GM23338 (cell line): ENCODE results near the gene PYGB. TPM values are rescaled to one million over a fixed set of nuclear protein-coding genes. Genes with fewer than 3 reads are reported as not detected.
A peak's percentile ranks its signal among the peaks of the same experiment; 100 is the strongest.

Source experiments
- ATAC-seq: fragments of 200-7000 bp; cut with Tn5 transposase; 3 replicates; pipeline ENCODE4 v1.9.1; 2020
- DNase-seq: peaks from one replicate; pipeline ENCODE4 v3.0.0-alpha.2; 2015; ENCODE audit warnings: low spot score
- H2AFZ ChIP-seq: fragments of 200-600 bp; sonication (generic); 2 replicates; pipeline ENCODE4 v1.8.0; 2016; ENCODE audit warnings: antibody characterized with exemption, mild to moderate bottlenecking, moderate library complexity
- H3F3A ChIP-seq: fragments of 200-600 bp; sonication (generic); replicated peaks from 2 replicates; pipeline ENCODE4 v1.8.0; 2017; ENCODE audit warnings: antibody characterized with exemption, mixed run types, low read depth
- H3K27ac ChIP-seq: fragments of 200-600 bp; sonication (generic); 2 replicates; pipeline ENCODE4 v1.6.1; 2016; ENCODE audit warnings: low read depth
- H3K27me3 ChIP-seq: fragments of 200-600 bp; sonication (generic); 2 replicates; pipeline ENCODE4 v1.8.0; 2016; ENCODE audit warnings: mild to moderate bottlenecking, mixed run types, moderate library complexity; ENCODE audit not compliant: insufficient read depth
- H3K36me3 ChIP-seq: fragments of 200-600 bp; sonication (generic); 2 replicates; pipeline ENCODE4 v1.8.0; 2016; ENCODE audit warnings: mild to moderate bottlenecking; ENCODE audit not compliant: insufficient read depth
- H3K4me1 ChIP-seq: fragments of 200-600 bp; sonication (generic); 2 replicates; pipeline ENCODE4 v1.8.0; 2016; ENCODE audit warnings: mild to moderate bottlenecking, moderate library complexity; ENCODE audit not compliant: insufficient read depth
- H3K4me2 ChIP-seq: fragments of 200-600 bp; sonication (generic); 2 replicates; pipeline ENCODE4 v1.7.1; 2017; ENCODE audit warnings: mixed run types
- H3K4me3 ChIP-seq: fragments of 200-600 bp; sonication (generic); 2 replicates; pipeline ENCODE4 v1.6.1; 2016; ENCODE audit warnings: mixed run types
- H3K79me2 ChIP-seq: fragments of 200-600 bp; sonication (generic); replicated peaks from 2 replicates; pipeline ENCODE4 v1.8.0; 2017; ENCODE audit warnings: mild to moderate bottlenecking; ENCODE audit not compliant: insufficient read depth
- H3K9me2 ChIP-seq: fragments of 200-600 bp; sonication (generic); 2 replicates; pipeline ENCODE4 v1.8.0; 2017; ENCODE audit not compliant: insufficient read depth
- H4K20me1 ChIP-seq: fragments of 200-600 bp; sonication (generic); replicated peaks from 2 replicates; pipeline ENCODE4 v1.8.0; 2017; ENCODE audit warnings: mild to moderate bottlenecking; ENCODE audit not compliant: insufficient read depth
- H3K27ac Mint-ChIP-seq: 2 replicates; pipeline ENCODE4 v1.8.0; 2020; ENCODE audit warnings: inconsistent platforms, mild to moderate bottlenecking, moderate library complexity, mixed read lengths
- H3K27me3 Mint-ChIP-seq: 3 replicates; pipeline ENCODE4 v1.8.0; 2022; ENCODE audit warnings: low read depth, mild to moderate bottlenecking, moderate library complexity, mixed read lengths, inconsistent platforms; ENCODE audit not compliant: insufficient read depth, poor library complexity
- H3K36me3 Mint-ChIP-seq: 3 replicates; pipeline ENCODE4 v1.8.0; 2021; ENCODE audit warnings: low read depth, mild to moderate bottlenecking, inconsistent platforms, moderate library complexity, mixed read lengths
- H3K4me1 Mint-ChIP-seq: 3 replicates; pipeline ENCODE4 v1.8.0; 2020; ENCODE audit warnings: mild to moderate bottlenecking, inconsistent platforms, mixed read lengths
- H3K4me3 Mint-ChIP-seq: 3 replicates; pipeline ENCODE4 v1.8.0; 2021; ENCODE audit warnings: moderate library complexity, mild to moderate bottlenecking, inconsistent platforms, mixed read lengths
- H3K9me3 Mint-ChIP-seq: 3 replicates; pipeline ENCODE4 v1.8.0; 2020; ENCODE audit warnings: moderate library complexity, mild to moderate bottlenecking, inconsistent platforms, mixed read lengths
- CREB1 ChIP-seq: fragments of 250-450 bp; sonication (Bioruptor Pico); IDR thresholded peaks from 2 replicates; pipeline ENCODE4 v1.5.0; 2020; ENCODE audit warnings: low read depth, mild to moderate bottlenecking, moderate library complexity
- EZH2 ChIP-seq: fragments of 200-600 bp; sonication (generic); IDR thresholded peaks from one replicate; pipeline ENCODE4 v1.8.0; 2017; ENCODE audit warnings: antibody characterized with exemption, mild to moderate bottlenecking, low read depth; ENCODE audit not compliant: unreplicated experiment
- EZH2phosphoT487 ChIP-seq: fragments of 200-600 bp; sonication (generic); IDR thresholded peaks from one replicate; pipeline ENCODE4 v1.8.1; 2018; ENCODE audit warnings: antibody characterized with exemption; ENCODE audit not compliant: unreplicated experiment
- JUNB ChIP-seq: IDR thresholded peaks from one replicate; pipeline ENCODE4 v1.6.1; 2016; ENCODE audit warnings: antibody characterized with exemption; ENCODE audit not compliant: unreplicated experiment
- NANOG ChIP-seq: IDR thresholded peaks from 2 replicates; pipeline ENCODE4 v1.6.1; 2016; ENCODE audit warnings: antibody characterized with exemption, borderline replicate concordance
- POLR2AphosphoS5 ChIP-seq: IDR thresholded peaks from 2 replicates; pipeline ENCODE4 v1.6.1; 2016; ENCODE audit warnings: antibody characterized with exemption, low read depth
- REST ChIP-seq: IDR thresholded peaks from one replicate; pipeline ENCODE4 v1.6.1; 2018; ENCODE audit warnings: antibody characterized with exemption; ENCODE audit not compliant: unreplicated experiment
- STAT1 ChIP-seq: IDR thresholded peaks from one replicate; pipeline ENCODE4 v1.6.1; 2016; ENCODE audit warnings: antibody characterized with exemption; ENCODE audit not compliant: unreplicated experiment
- ZNF114 ChIP-seq: fragments of 250-450 bp; sonication (Bioruptor Pico); IDR thresholded peaks from 2 replicates; pipeline ENCODE4 v1.5.0; 2020; ENCODE audit warnings: mild to moderate bottlenecking, moderate library complexity
- ZNF331 ChIP-seq: fragments of 250-450 bp; sonication (Bioruptor Pico); IDR thresholded peaks from 2 replicates; pipeline ENCODE4 v1.5.0; 2020; ENCODE audit warnings: low read depth, mild to moderate bottlenecking, moderate library complexity
- polyA plus RNA-seq: library from polyadenylated mRNA; unstranded; fragments of >200 nt; fragmentation: Nextera tagmentation; extraction: Ambion mirVana; gene quantifications from 2 replicates; pipeline ENCODE4 v1.2.1, GENCODE V29; 2016
- total RNA-seq: library from RNA; depleted of rRNA; stranded (reverse); fragments of >200 nt; shearing (Covaris generic); gene quantifications from 2 replicates; pipeline ENCODE4 v1.2.3, GENCODE V29; 2014
- TF ChIP-seq, protein P1 (sequence below): IDR thresholded peaks from 2 replicates; pipeline ENCODE4 v1.6.1; 2016; ENCODE audit warnings: antibody characterized with exemption
- TF ChIP-seq, protein P2 (sequence below): fragments of 250-450 bp; sonication (Bioruptor Pico); IDR thresholded peaks from 2 replicates; pipeline ENCODE4 v1.5.0; 2020; ENCODE audit warnings: mild to moderate bottlenecking, moderate library complexity
- TF ChIP-seq, protein P3 (sequence below), 2 experiments: fragments of 200-600 bp in 1 of 2; sonication (generic) in 1 of 2; conservative IDR thresholded peaks; 2 replicates each; pipeline versions ENCODE4 v1.5.1 to v1.6.1; 2016 to 2017; ENCODE audit warnings: antibody characterized with exemption in 2 of 2, low read depth in 2 of 2, mild to moderate bottlenecking in 2 of 2, moderate library complexity in 1 of 2

The PYGB gene
- total and polyA plus RNA-seq, 2 experiments from 2014 or later, result 15.6 to 64.0 TPM

DNA sequence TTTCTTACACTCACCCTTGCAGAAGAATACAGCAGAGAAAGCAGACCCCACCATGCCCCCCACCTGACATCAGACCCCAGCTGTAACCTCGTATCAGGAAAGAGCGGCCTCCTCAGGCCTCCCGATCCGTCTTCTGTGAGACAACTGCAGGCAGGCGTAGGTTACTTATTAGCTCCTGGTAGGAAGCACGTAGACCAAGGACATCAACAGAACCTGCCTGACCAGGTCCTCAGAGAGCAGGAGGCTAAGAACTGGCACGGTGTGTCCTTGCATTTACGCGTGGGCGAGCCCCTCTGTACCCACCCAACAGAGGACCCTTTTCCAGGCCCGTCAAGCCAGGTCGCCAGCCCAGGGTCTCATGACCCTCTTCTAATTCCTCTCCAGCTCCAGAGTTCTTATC lies 91.7 kb downstream of the PYGB start:
- Histone ChIP-seq H3K36me3 (no peaks in the 10 kb centered on the region), H3K4me1 (peaks cover 19% of the 10 kb centered on the region), H3K9me2 (no peaks in the 10 kb centered on the region), H2AFZ (no peak overlapping the region), H3K27me3 (no peaks in the 10 kb centered on the region), H3K4me3 (no peak overlapping the region), H3F3A (peaks cover 4% of the 10 kb centered on the region; the same call in 1 of the 2 replicates), H3K79me2 (peaks cover 95% of the 10 kb centered on the region), H3K4me2 (no peak overlapping the region; the same call in 1 of the 2 replicates), H3K27ac (no peak overlapping the region), H4K20me1 (peaks cover 36% of the 10 kb centered on the region)
- H3K27me3 Mint-ChIP-seq, result peaks cover 2% of the 10 kb centered on the region
- H3K4me3 Mint-ChIP-seq, result no peak overlapping the region
- H3K4me1 Mint-ChIP-seq, result peaks cover 34% of the 10 kb centered on the region
- H3K27ac Mint-ChIP-seq, result peak overlapping the region; percentile 9; the same call in 1 of the 2 replicates
- no peak for DNase-seq
- H3K9me3 Mint-ChIP-seq, result peaks cover 4% of the 10 kb centered on the region; the same call in 2 of the 3 replicates
- no peak for TF ChIP-seq EZH2
- no peak for TF ChIP-seq STAT1
- TF ChIP-seq ZNF331, result no peak
- no peak for TF ChIP-seq CREB1 (CRISPR knock-in tag)
- TF ChIP-seq JUNB, result no peak
- TF ChIP-seq POLR2AphosphoS5, result no peak
- no peak for TF ChIP-seq ZNF114
- TF ChIP-seq REST, result no peak
- TF ChIP-seq, protein P1, sequence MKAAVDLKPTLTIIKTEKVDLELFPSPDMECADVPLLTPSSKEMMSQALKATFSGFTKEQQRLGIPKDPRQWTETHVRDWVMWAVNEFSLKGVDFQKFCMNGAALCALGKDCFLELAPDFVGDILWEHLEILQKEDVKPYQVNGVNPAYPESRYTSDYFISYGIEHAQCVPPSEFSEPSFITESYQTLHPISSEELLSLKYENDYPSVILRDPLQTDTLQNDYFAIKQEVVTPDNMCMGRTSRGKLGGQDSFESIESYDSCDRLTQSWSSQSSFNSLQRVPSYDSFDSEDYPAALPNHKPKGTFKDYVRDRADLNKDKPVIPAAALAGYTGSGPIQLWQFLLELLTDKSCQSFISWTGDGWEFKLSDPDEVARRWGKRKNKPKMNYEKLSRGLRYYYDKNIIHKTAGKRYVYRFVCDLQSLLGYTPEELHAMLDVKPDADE, result no peak
- TF ChIP-seq EZH2phosphoT487, result no peak
- no peak for TF ChIP-seq NANOG
- TF ChIP-seq, protein P2, sequence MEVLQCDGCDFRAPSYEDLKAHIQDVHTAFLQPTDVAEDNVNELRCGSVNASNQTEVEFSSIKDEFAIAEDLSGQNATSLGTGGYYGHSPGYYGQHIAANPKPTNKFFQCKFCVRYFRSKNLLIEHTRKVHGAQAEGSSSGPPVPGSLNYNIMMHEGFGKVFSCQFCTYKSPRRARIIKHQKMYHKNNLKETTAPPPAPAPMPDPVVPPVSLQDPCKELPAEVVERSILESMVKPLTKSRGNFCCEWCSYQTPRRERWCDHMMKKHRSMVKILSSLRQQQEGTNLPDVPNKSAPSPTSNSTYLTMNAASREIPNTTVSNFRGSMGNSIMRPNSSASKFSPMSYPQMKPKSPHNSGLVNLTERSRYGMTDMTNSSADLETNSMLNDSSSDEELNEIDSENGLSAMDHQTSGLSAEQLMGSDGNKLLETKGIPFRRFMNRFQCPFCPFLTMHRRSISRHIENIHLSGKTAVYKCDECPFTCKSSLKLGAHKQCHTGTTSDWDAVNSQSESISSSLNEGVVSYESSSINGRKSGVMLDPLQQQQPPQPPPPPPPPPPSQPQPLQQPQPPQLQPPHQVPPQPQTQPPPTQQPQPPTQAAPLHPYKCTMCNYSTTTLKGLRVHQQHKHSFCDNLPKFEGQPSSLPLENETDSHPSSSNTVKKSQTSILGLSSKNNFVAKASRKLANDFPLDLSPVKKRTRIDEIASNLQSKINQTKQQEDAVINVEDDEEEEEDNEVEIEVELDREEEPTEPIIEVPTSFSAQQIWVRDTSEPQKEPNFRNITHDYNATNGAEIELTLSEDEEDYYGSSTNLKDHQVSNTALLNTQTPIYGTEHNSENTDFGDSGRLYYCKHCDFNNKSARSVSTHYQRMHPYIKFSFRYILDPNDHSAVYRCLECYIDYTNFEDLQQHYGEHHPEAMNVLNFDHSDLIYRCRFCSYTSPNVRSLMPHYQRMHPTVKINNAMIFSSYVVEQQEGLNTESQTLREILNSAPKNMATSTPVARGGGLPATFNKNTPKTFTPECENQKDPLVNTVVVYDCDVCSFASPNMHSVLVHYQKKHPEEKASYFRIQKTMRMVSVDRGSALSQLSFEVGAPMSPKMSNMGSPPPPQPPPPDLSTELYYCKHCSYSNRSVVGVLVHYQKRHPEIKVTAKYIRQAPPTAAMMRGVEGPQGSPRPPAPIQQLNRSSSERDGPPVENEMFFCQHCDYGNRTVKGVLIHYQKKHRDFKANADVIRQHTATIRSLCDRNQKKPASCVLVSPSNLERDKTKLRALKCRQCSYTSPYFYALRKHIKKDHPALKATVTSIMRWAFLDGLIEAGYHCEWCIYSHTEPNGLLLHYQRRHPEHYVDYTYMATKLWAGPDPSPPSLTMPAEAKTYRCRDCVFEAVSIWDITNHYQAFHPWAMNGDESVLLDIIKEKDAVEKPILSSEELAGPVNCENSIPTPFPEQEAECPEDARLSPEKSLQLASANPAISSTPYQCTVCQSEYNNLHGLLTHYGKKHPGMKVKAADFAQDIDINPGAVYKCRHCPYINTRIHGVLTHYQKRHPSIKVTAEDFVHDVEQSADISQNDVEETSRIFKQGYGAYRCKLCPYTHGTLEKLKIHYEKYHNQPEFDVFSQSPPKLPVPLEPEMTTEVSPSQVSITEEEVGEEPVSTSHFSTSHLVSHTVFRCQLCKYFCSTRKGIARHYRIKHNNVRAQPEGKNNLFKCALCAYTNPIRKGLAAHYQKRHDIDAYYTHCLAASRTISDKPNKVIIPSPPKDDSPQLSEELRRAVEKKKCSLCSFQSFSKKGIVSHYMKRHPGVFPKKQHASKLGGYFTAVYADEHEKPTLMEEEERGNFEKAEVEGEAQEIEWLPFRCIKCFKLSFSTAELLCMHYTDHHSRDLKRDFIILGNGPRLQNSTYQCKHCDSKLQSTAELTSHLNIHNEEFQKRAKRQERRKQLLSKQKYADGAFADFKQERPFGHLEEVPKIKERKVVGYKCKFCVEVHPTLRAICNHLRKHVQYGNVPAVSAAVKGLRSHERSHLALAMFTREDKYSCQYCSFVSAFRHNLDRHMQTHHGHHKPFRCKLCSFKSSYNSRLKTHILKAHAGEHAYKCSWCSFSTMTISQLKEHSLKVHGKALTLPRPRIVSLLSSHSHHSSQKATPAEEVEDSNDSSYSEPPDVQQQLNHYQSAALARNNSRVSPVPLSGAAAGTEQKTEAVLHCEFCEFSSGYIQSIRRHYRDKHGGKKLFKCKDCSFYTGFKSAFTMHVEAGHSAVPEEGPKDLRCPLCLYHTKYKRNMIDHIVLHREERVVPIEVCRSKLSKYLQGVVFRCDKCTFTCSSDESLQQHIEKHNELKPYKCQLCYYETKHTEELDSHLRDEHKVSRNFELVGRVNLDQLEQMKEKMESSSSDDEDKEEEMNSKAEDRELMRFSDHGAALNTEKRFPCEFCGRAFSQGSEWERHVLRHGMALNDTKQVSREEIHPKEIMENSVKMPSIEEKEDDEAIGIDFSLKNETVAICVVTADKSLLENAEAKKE (CRISPR knock-in tag), result no peak
- TF ChIP-seq, protein P3, sequence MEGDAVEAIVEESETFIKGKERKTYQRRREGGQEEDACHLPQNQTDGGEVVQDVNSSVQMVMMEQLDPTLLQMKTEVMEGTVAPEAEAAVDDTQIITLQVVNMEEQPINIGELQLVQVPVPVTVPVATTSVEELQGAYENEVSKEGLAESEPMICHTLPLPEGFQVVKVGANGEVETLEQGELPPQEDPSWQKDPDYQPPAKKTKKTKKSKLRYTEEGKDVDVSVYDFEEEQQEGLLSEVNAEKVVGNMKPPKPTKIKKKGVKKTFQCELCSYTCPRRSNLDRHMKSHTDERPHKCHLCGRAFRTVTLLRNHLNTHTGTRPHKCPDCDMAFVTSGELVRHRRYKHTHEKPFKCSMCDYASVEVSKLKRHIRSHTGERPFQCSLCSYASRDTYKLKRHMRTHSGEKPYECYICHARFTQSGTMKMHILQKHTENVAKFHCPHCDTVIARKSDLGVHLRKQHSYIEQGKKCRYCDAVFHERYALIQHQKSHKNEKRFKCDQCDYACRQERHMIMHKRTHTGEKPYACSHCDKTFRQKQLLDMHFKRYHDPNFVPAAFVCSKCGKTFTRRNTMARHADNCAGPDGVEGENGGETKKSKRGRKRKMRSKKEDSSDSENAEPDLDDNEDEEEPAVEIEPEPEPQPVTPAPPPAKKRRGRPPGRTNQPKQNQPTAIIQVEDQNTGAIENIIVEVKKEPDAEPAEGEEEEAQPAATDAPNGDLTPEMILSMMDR (conservative IDR thresholded peaks at IDR 0.05; ENCODE audit: low read depth in 2 of 2), result no peak
- ATAC-seq, result peak; percentile 44
- peaks cover 27% of the 10 kb centered on the region for H3K36me3 Mint-ChIP-seq
